ENCODE results near the gene APLP2. TPM values are rescaled to one million over a fixed set of nuclear protein-coding genes. Genes with fewer than 3 reads are reported as not detected.
"Not testable (repeated sequence)": the region's sequence is repeated elsewhere in the genome, so short reads cannot be mapped to it uniquely, and the experiment has no call there.

APLP2 gene
- 10 to 100 TPM; 25.5 to 29.8 TPM for total RNA-seq

GRCh38 chr11:130069659-130070108 is at the start of gene APLP2:
TSS of gene APLP2 (plus strand) at chr11:130069894. CDS start at chr11:130069978, 84 bp downstream.
- ChIA-PET CTCF (interaction anchor here (1.5 kb wide), 1 partner anchor 49 kb away, joined by 3 read pairs; no protein-coding TSS in a partner anchor), POLR2A (interaction anchor here (0.6 to 1.4 kb wide), 3 partner anchors 20 to 67 kb away, joined by 3 to 4 read pairs (median 3); partner anchors contain the start of gene PRDM10)
- Mint-ChIP-seq H3K4me1 (ENCODE audit: low read depth) (peaks cover 20% of the 10 kb centered on the region), H3K27ac (peak within 1 kb of the TSS; percentile 87), H3K27me3 (peaks cover 9% of the 10 kb centered on the region), H3K9me3 (no peaks in the 10 kb centered on the region), H3K36me3 (ENCODE audit: low read depth) (peaks cover 1% of the 10 kb centered on the region), H3K4me3 (peak within 1 kb of the TSS; percentile 85)
- TF ChIP-seq CTCF (IDR thresholded peaks at IDR 0.05), result no peak
- intact Hi-C loops (cut with micrococcal nuclease), result loop anchor here (2.0 to 5.0 kb wide), 2 partner anchors 53 to 67 kb away; partner anchors contain the start of gene PRDM10
- DNase-seq (peak; percentile 99), ATAC-seq (peak; percentile 97)

GRCh38 chr11:130020323-130020722 is 49.4 kb upstream of the APLP2 start:
- no peaks in the 10 kb centered on the region for H3K27me3 Mint-ChIP-seq
- no peaks in the 10 kb centered on the region for H3K4me1 Mint-ChIP-seq (ENCODE audit: low read depth)
- CTCF ChIA-PET, result no interaction called here
- POLR2A ChIA-PET, result no interaction called here
- DNase-seq, result no peak
- no peak overlapping the region for H3K27ac Mint-ChIP-seq
- no peaks in the 10 kb centered on the region for H3K9me3 Mint-ChIP-seq
- H3K36me3 Mint-ChIP-seq (ENCODE audit: low read depth), result no peaks in the 10 kb centered on the region
- no peak for TF ChIP-seq CTCF (IDR thresholded peaks at IDR 0.05)
- H3K4me3 Mint-ChIP-seq, result no peak overlapping the region
- no peak for ATAC-seq
- intact Hi-C loops (cut with micrococcal nuclease), result no loop called here

- H3K9me3 Mint-ChIP-seq; CTCF ChIA-PET; intact Hi-C loops (cut with micrococcal nuclease); H3K36me3 Mint-ChIP-seq (ENCODE audit: low read depth); POLR2A ChIA-PET; H3K27me3 Mint-ChIP-seq; DNase-seq; H3K4me1 Mint-ChIP-seq (ENCODE audit: low read depth); H3K4me3 Mint-ChIP-seq; ATAC-seq; H3K27ac Mint-ChIP-seq: not testable (repeated sequence)
Measured at GRCh38 chr11:130021606-130022005, 48.1 kb upstream of the APLP2 start.

- Mint-ChIP-seq H3K4me3 (no peak overlapping the region), H3K9me3 (no peaks in the 10 kb centered on the region), H3K36me3 (ENCODE audit: low read depth) (no peaks in the 10 kb centered on the region), H3K4me1 (ENCODE audit: low read depth) (no peaks in the 10 kb centered on the region), H3K27me3 (no peaks in the 10 kb centered on the region), H3K27ac (no peak overlapping the region)
- intact Hi-C loops (cut with micrococcal nuclease), result no loop called here
- ChIA-PET POLR2A (no interaction called here), CTCF (interaction anchor here (1.0 kb wide), 1 partner anchor 12 kb away, joined by 3 read pairs; no protein-coding TSS in a partner anchor)
- TF ChIP-seq CTCF (IDR thresholded peaks at IDR 0.05), result no peak
- DNase-seq, result no peak
- ATAC-seq, result no peak
Measured at GRCh38 chr11:130022799-130023198, 46.9 kb upstream of the APLP2 start.

- Mint-ChIP-seq H3K9me3 (no peaks in the 10 kb centered on the region), H3K4me3 (no peak overlapping the region), H3K36me3 (ENCODE audit: low read depth) (no peaks in the 10 kb centered on the region), H3K27ac (no peak overlapping the region), H3K27me3 (no peaks in the 10 kb centered on the region), H3K4me1 (ENCODE audit: low read depth) (no peaks in the 10 kb centered on the region)
- DNase-seq (no peak), ATAC-seq (no peak)
- POLR2A ChIA-PET, result no interaction called here
- no peak for TF ChIP-seq CTCF (IDR thresholded peaks at IDR 0.05)
- intact Hi-C loops (cut with micrococcal nuclease), result no loop called here
- CTCF ChIA-PET, result interaction anchor here (0.7 to 1.0 kb wide), 2 partner anchors 12 to 54 kb away, joined by 3 read pairs; no protein-coding TSS in a partner anchor
Measured at GRCh38 chr11:130023204-130023603, 46.5 kb upstream of the APLP2 start.

Measured in activated CD8-positive, alpha-beta T cell treated with anti-CD3 and anti-CD28 coated beads for 36 hours (primary cell).